HL-60 (cell line): ENCODE data around the gene KCNAB1.

Experiments used
- CTCF ChIP-seq: IDR thresholded peaks from one replicate; pipeline ENCODE4 v1.5.1; 2011; ENCODE audit warnings: low read length, control low read depth, inconsistent platforms; ENCODE audit not compliant: insufficient read depth
- GABPA ChIP-seq: IDR thresholded peaks from 2 replicates; pipeline ENCODE4 v1.6.1; 2012; ENCODE audit warnings: low read depth

GRCh38 chr3:156412600-156412999, 292.2 kb downstream of the KCNAB1 start:
- TF ChIP-seq CTCF: no peak
- no peak for TF ChIP-seq GABPA
